ENCODE measurements around the gene OAF. TPM values are rescaled to one million over a fixed set of nuclear protein-coding genes. Genes with fewer than 3 reads are reported as not detected.

Gene OAF
- total and polyA plus RNA-seq, 2 of the 8 experiments (the other 6 are each of a cell fraction or from before 2014, with no cell fraction given): 1.3 to 1.5 TPM

DNA sequence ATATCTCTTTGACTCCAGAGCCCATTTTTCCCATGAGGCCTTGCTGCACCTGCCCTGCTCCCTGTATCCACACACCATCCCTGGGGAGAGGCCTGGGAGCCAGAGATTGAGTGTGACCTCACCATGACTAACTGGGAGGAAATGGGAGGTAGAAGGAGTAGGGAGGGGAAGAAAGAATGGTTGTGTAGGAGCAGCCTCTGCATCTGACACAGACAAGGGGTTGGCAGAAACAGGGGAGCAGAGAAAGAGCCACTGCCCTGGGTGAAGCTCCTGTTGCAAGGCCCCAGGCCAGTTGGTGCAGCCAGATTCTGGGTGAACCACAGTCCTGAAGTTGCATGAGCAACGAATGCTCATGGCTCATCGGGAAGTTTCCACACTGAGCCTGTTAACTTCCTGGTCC is 61.5 kb downstream of the OAF start:
- H2AK5ac ChIP-seq (ENCODE audit: low read depth, low read length): no peak overlapping the region
- DNase-seq (ENCODE audit: low read depth in 1 of 2, low spot score in 2 of 2) (no peak), FAIRE-seq (no peak)
- peaks cover 3% of the 10 kb centered on the region; the same call in 1 of the 2 replicates for H3K23me2 ChIP-seq (ENCODE audit: low read depth, low read length)
- no peak overlapping the region for H2AFZ ChIP-seq (ENCODE audit: low read length)
- no peak overlapping the region for H3K27ac ChIP-seq (ENCODE audit: low read depth, low read length)
- H3K9ac ChIP-seq (replicated peaks in 1 of 4; ENCODE audit: extremely low read depth in 1 of 4, low read depth in 3 of 4, low read length in 3 of 4): no peak overlapping the region
- POLR2A ChIA-PET (ENCODE audit: partially characterized antibody): interaction anchor here (1.1 kb wide), 1 partner anchor 36 kb away, joined by 3 read pairs; no protein-coding TSS in a partner anchor
- H4K91ac ChIP-seq (replicated peaks; ENCODE audit: insufficient read length, low read length): peak overlapping the region; percentile 20
- no peak overlapping the region for H3K23ac ChIP-seq (ENCODE audit: insufficient read length)
- no peaks in the 10 kb centered on the region for H3K79me2 ChIP-seq (ENCODE audit: control insufficient read depth in 1 of 2, insufficient read depth in 2 of 2, low read length in 2 of 2)
- TF ChIP-seq NRF1 (IDR thresholded peaks at IDR 0.05; ENCODE audit: low read depth, low read length) (no peak), YY1 (IDR thresholded peaks at IDR 0.05; ENCODE audit: low read depth, low read length) (no peak), TBP (IDR thresholded peaks at IDR 0.05; ENCODE audit: low read depth, low read length) (no peak), JUN (IDR thresholded peaks at IDR 0.05; ENCODE audit: low read depth, low read length) (no peak), CREB1 (IDR thresholded peaks at IDR 0.05) (no peak), TEAD4 (IDR thresholded peaks at IDR 0.05; ENCODE audit: low read depth, low read length) (no peak), BCL11A (IDR thresholded peaks at IDR 0.05; ENCODE audit: low read depth in 2 of 2, low read length in 2 of 2) (no peak), GABPA (IDR thresholded peaks at IDR 0.05; ENCODE audit: borderline replicate concordance, insufficient read depth, low read length) (no peak), SIN3A (conservative IDR thresholded peaks at IDR 0.05 in 1 of 2, IDR thresholded peaks at IDR 0.05 in 1 of 2; ENCODE audit: low read depth in 1 of 2, low read length in 2 of 2) (no peak), BACH1 (IDR thresholded peaks at IDR 0.05; ENCODE audit: low read length) (no peak), SIX5 (IDR thresholded peaks at IDR 0.05; ENCODE audit: low read depth, low read length) (no peak), CTBP2 (IDR thresholded peaks at IDR 0.05; ENCODE audit: borderline replicate concordance, insufficient read depth, insufficient read length, low read length) (no peak), CHD2 (IDR thresholded peaks at IDR 0.05; ENCODE audit: low read length) (no peak)
- TF ChIP-seq, protein P1, sequence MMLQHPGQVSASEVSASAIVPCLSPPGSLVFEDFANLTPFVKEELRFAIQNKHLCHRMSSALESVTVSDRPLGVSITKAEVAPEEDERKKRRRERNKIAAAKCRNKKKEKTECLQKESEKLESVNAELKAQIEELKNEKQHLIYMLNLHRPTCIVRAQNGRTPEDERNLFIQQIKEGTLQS (IDR thresholded peaks at IDR 0.05; ENCODE audit: insufficient read depth, low read depth, low read length): no peak
- H4K8ac ChIP-seq (ENCODE audit: extremely low read depth, insufficient read depth, low read length): no peak overlapping the region
- H3K18ac ChIP-seq (ENCODE audit: extremely low read depth, low read length): no peak overlapping the region
- WGBS, 2 experiments (ENCODE audit: extremely low coverage in 1 of 2, insufficient coverage in 1 of 2, insufficient read length in 1 of 2, insufficient replicate concordance in 2 of 2, low coverage in 1 of 2, low lambda C conversion rate in 2 of 2, missing lambda C conversion rate in 1 of 2): 97% methylated on average over 2 of the region's 2 CpGs; no CpG with 5 or more reads in 1 of the 2 experiments
- CTCF ChIA-PET (ENCODE audit: partially characterized antibody): interaction anchor here (1.2 to 5.9 kb wide), 3 partner anchors 8 to 91 kb away, joined by 3 to 22 read pairs (median 3); no protein-coding TSS in a partner anchor
- no peak overlapping the region for H3K4me2 ChIP-seq (ENCODE audit: insufficient read depth in 1 of 2, low read depth in 2 of 2, low read length in 2 of 2)
- no peak overlapping the region for H2BK12ac ChIP-seq (ENCODE audit: low read depth, low read length)
- H3K4ac ChIP-seq (replicated peaks; ENCODE audit: insufficient read length, low read depth, low read length): no peak overlapping the region
- no peaks in the 10 kb centered on the region for H3K27me3 ChIP-seq (replicated peaks in 1 of 4; ENCODE audit: control insufficient read depth in 3 of 4, extremely low read depth in 1 of 4, insufficient read depth in 3 of 4, low read length in 3 of 4)
- no peak overlapping the region for H3K56ac ChIP-seq (replicated peaks; ENCODE audit: insufficient read length, low read depth, low read length)
- no peak overlapping the region for H3K14ac ChIP-seq (ENCODE audit: insufficient read length)
- H3K4me3 ChIP-seq (ENCODE audit: extremely low read depth in 1 of 4, insufficient read depth in 2 of 4, low read depth in 3 of 4, low read length in 4 of 4): no peak overlapping the region
- H4K20me1 ChIP-seq (replicated peaks in 1 of 2; ENCODE audit: control insufficient read depth in 1 of 2, insufficient read depth in 2 of 2, low read length in 2 of 2): no peaks in the 10 kb centered on the region
- H4K5ac ChIP-seq (ENCODE audit: insufficient read length, low read depth, low read length): no peak overlapping the region
- H3K9me3 ChIP-seq (ENCODE audit: insufficient read depth in 2 of 2, low read depth in 1 of 2, low read length in 1 of 2): no peaks in the 10 kb centered on the region
- no peak overlapping the region for H2BK120ac ChIP-seq (replicated peaks; ENCODE audit: low read depth, low read length)
- no peak overlapping the region for H2BK20ac ChIP-seq (ENCODE audit: low read length)
- 0 out of 2 replicates have a peak overlapping the region, but pooled peaks have one; percentile 40 for H2BK15ac ChIP-seq (ENCODE audit: low read length)
- H3K36me3 ChIP-seq (ENCODE audit: control insufficient read depth in 2 of 4, insufficient read depth in 4 of 4, low read length in 3 of 4): no peaks in the 10 kb centered on the region
- H3K79me1 ChIP-seq (ENCODE audit: low read depth, low read length): no peaks in the 10 kb centered on the region
- H2BK5ac ChIP-seq (ENCODE audit: low read depth, low read length): no peak overlapping the region
- no peaks in the 10 kb centered on the region for H3K4me1 ChIP-seq (replicated peaks in 1 of 4; ENCODE audit: control insufficient read depth in 3 of 4, insufficient read depth in 4 of 4, low read length in 3 of 4)

Measured in H1 (cell line).